ENCODE results near the gene TAC4. TPM values are rescaled to one million over a fixed set of nuclear protein-coding genes. Genes with fewer than 3 reads are reported as not detected.

The TAC4 gene
- total and polyA plus RNA-seq, 10 of the 15 experiments (the other 5 are each of a cell fraction or from before 2014, with no cell fraction given): not detected

GRCh38 chr17:49814781-49815529 lies 32.9 kb downstream of the TAC4 start:
- Histone ChIP-seq H3K4me1 (ENCODE audit: control insufficient read depth, insufficient read depth, low read length) (no peaks in the 10 kb centered on the region), H3K27ac (ENCODE audit: control insufficient read depth, insufficient read depth) (no peak overlapping the region), H3K4me2 (ENCODE audit: control insufficient read depth, insufficient read depth) (no peak overlapping the region), H3K27me3 (replicated peaks in 1 of 2; ENCODE audit: control insufficient read depth in 2 of 2, insufficient read depth in 2 of 2, low read length in 1 of 2) (no peaks in the 10 kb centered on the region), H4K20me1 (ENCODE audit: control insufficient read depth, insufficient read depth) (no peaks in the 10 kb centered on the region), H2AFZ (ENCODE audit: control insufficient read depth, low read depth, low read length) (no peak overlapping the region), H3K36me3 (ENCODE audit: control insufficient read depth in 2 of 2, insufficient read depth in 2 of 2, low read length in 1 of 2) (peaks cover 10 to 45% of the 10 kb centered on the region in 2 experiments), H3K9ac (ENCODE audit: control insufficient read depth, insufficient read depth, low read length) (no peak overlapping the region), H3K79me2 (ENCODE audit: control insufficient read depth, insufficient read depth, low read length) (no peaks in the 10 kb centered on the region), H3K9me3 (replicated peaks; ENCODE audit: control insufficient read depth, insufficient read depth, low read length) (no peaks in the 10 kb centered on the region), H3K4me3 (no peak overlapping the region)
- intact Hi-C loops (cut with micrococcal nuclease; ENCODE audit: unreplicated experiment) (no loop called here), in situ Hi-C loops (cut with MboI) (no loop called here)
- SMC1A ChIA-PET (ENCODE audit: uncharacterized antibody, unreplicated experiment): no interaction called here
- no peak for ATAC-seq
- no TSS peak for BruUV-seq (replicated peaks)
- DNase-seq (ENCODE audit: low read depth, low spot score): no peak
- CTCF ChIA-PET: interaction anchor here (1.0 kb wide), 1 partner anchor 258 kb away, joined by 3 read pairs; no protein-coding TSS in a partner anchor
- RAD21 ChIA-PET (ENCODE audit: unreplicated experiment): interaction anchor here (1.2 kb wide), 1 partner anchor 119 kb away, joined by 3 read pairs; no protein-coding TSS in a partner anchor
- WGBS (ENCODE audit: insufficient coverage, insufficient replicate concordance, low lambda C conversion rate, missing lambda C conversion rate): 100% methylated on average over 4 of the region's 4 CpGs
- no peak for FAIRE-seq
- POLR2A ChIA-PET: no interaction called here
- TF ChIP-seq E2F8 (IDR thresholded peaks at IDR 0.05; ENCODE audit: low read depth, partially characterized antibody) (no peak), BCLAF1 (IDR thresholded peaks at IDR 0.05) (no peak), NRF1 (conservative IDR thresholded peaks at IDR 0.05; ENCODE audit: low read depth, low read length) (no peak), LARP7 (IDR thresholded peaks at IDR 0.05) (no peak), HDAC2 (IDR thresholded peaks at IDR 0.05) (no peak), NR2F1 (conservative IDR thresholded peaks at IDR 0.05) (no peak), PRDM15 (CRISPR knock-in tag; IDR thresholded peaks at IDR 0.05) (no peak), RAD51 (IDR thresholded peaks at IDR 0.05) (no peak), POLR2A (IDR thresholded peaks at IDR 0.05; ENCODE audit: low read depth, low read length) (no peak), HDAC6 (IDR thresholded peaks at IDR 0.05; ENCODE audit: unreplicated experiment) (no peak), E4F1 (IDR thresholded peaks at IDR 0.05; ENCODE audit: borderline replicate concordance, partially characterized antibody) (no peak), POU2F2 (IDR thresholded peaks at IDR 0.05; ENCODE audit: borderline replicate concordance, low read depth, low read length) (no peak)
